GM12891 (cell line): Measurements from ENCODE around the gene GUCY1A1.

ENCODE experiments used
- POLR2A ChIP-seq: IDR thresholded peaks from 2 replicates; pipeline ENCODE4 v1.6.1; 2011; ENCODE audit warnings: low read depth, low read length, control low read depth
- POLR2AphosphoS5 ChIP-seq: IDR thresholded peaks from 2 replicates; pipeline ENCODE4 v1.6.1; 2011; ENCODE audit warnings: low read depth, low read length, control low read depth

DNA sequence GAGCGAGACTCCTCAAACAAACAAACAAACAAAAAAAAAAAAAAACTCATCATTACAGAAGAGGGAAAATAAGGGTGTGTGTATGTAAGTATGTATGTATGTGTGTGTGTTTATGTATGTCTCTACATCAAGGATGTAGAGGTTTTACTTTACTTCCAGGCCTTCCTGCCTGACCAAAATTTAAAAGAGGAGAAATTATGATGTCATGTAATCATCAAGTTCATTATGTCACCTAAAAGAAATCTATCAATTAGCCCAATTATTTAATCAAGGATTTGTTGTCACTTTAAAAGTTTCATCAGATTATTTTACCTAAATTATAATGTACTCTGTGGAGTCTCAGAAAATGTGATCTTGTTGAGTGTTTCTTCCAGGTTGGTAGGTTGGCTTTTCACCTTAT is 21.6 kb downstream of the GUCY1A1 start:
- TF ChIP-seq POLR2AphosphoS5: no peak
- TF ChIP-seq POLR2A: no peak
